ENCODE measurements around the gene CRTC3. TPM values are rescaled to one million over a fixed set of nuclear protein-coding genes. Genes with fewer than 3 reads are reported as not detected.

The CRTC3 gene
- 10 to 100 TPM in 1 of 2 donors, 1 to 10 TPM in 1; 9.2 to 16.8 TPM for total RNA-seq
- 1 to 10 TPM; 5.1 to 6.0 TPM for polyA plus RNA-seq

GRCh38 chr15:90529371-90530249, at the start of gene CRTC3:
Gene CRTC3, plus strand, starts transcription at chr15:90529923. Its CDS starts 149 bp downstream, at chr15:90530072.
- WGBS: 2% methylated on average over 104 of the region's 104 CpGs
- Histone ChIP-seq H3K9me3 (ENCODE audit: control insufficient read depth in 4 of 4, low read length in 3 of 4) (no peaks in the 10 kb centered on the region), H3K36me3 (ENCODE audit: control insufficient read depth in 4 of 4, insufficient read depth in 3 of 4, low read depth in 1 of 4, low read length in 3 of 4) (no peaks in the 10 kb centered on the region), H3K27me3 (ENCODE audit: control insufficient read depth in 4 of 4, insufficient read depth in 4 of 4, low read length in 3 of 4) (no peaks in the 10 kb centered on the region), H3K27ac (ENCODE audit: low read depth in 1 of 2, low read length in 2 of 2) (peak within 1 kb of the TSS; percentile 82 to 84), H3K9ac (ENCODE audit: low read depth in 1 of 2, low read length in 2 of 2) (peak within 1 kb of the TSS; percentile 49 to 72), H3K4me1 (ENCODE audit: control insufficient read depth in 4 of 4, insufficient read depth in 4 of 4, low read length in 3 of 4) (peaks cover 0 to 18% (median 12%) of the 10 kb centered on the region in 4 donors), H3K4me3 (ENCODE audit: low read depth in 1 of 3, low read length in 3 of 3) (peak within 1 kb of the TSS; percentile 66 to 99 (median 89))
- TF ChIP-seq FOXA2 (IDR thresholded peaks at IDR 0.05) (no peak), FOXA1 (IDR thresholded peaks at IDR 0.05) (no peak), GABPA (IDR thresholded peaks at IDR 0.05 in 1 of 2, conservative IDR thresholded peaks at IDR 0.05 in 1 of 2) (no peak), SP1 (IDR thresholded peaks at IDR 0.05) (no peak), ATF3 (IDR thresholded peaks at IDR 0.05) (no peak), TAF1 (conservative IDR thresholded peaks at IDR 0.05) (no peak), RAD21 (IDR thresholded peaks at IDR 0.05) (no peak), EGR1 (IDR thresholded peaks at IDR 0.05; ENCODE audit: low read depth in 2 of 2) (no peak), NR2F2 (IDR thresholded peaks at IDR 0.05) (no peak), REST (IDR thresholded peaks at IDR 0.05) (no peak), RXRA (IDR thresholded peaks at IDR 0.05) (no peak), HNF4A (conservative IDR thresholded peaks at IDR 0.05) (no peak), CTCF (IDR thresholded peaks at IDR 0.05; ENCODE audit: low read depth, low read length, missing input control) (no peak)
- peak; percentile 63 for DNase-seq (ENCODE audit: low spot score)

GRCh38 chr15:90481023-90481422, 48.7 kb upstream of the CRTC3 start:
- WGBS: 80% methylated on average over 3 of the region's 3 CpGs
- H3K9ac ChIP-seq (ENCODE audit: low read depth in 1 of 2, low read length in 2 of 2): no peak overlapping the region
- H3K27ac ChIP-seq (ENCODE audit: low read depth in 1 of 2, low read length in 2 of 2): no peak overlapping the region
- peaks cover 0 to 9% (median under 1%) of the 10 kb centered on the region in 4 donors for H3K4me1 ChIP-seq (ENCODE audit: control insufficient read depth in 4 of 4, insufficient read depth in 4 of 4, low read length in 3 of 4)
- H3K27me3 ChIP-seq (ENCODE audit: control insufficient read depth in 4 of 4, insufficient read depth in 4 of 4, low read length in 3 of 4): no peaks in the 10 kb centered on the region
- no peaks in the 10 kb centered on the region for H3K9me3 ChIP-seq (ENCODE audit: control insufficient read depth in 4 of 4, low read length in 3 of 4)
- H3K36me3 ChIP-seq (ENCODE audit: control insufficient read depth in 4 of 4, insufficient read depth in 3 of 4, low read depth in 1 of 4, low read length in 3 of 4): peaks cover 3 to 16% (median 9%) of the 10 kb centered on the region in 4 donors
- no peak overlapping the region for H3K4me3 ChIP-seq (ENCODE audit: low read depth in 1 of 3, low read length in 3 of 3)
- DNase-seq (ENCODE audit: low spot score): no peak
- TF ChIP-seq GABPA (IDR thresholded peaks at IDR 0.05 in 1 of 2, conservative IDR thresholded peaks at IDR 0.05 in 1 of 2): no peak
- no peak for TF ChIP-seq MAX (IDR thresholded peaks at IDR 0.05)
- no peak for TF ChIP-seq ZBTB33 (IDR thresholded peaks at IDR 0.05)
- TF ChIP-seq RAD21 (IDR thresholded peaks at IDR 0.05): no peak
- no peak for TF ChIP-seq JUND (IDR thresholded peaks at IDR 0.05)
- no peak for TF ChIP-seq REST (IDR thresholded peaks at IDR 0.05)
- TF ChIP-seq SP1 (IDR thresholded peaks at IDR 0.05): no peak
- TF ChIP-seq TAF1 (conservative IDR thresholded peaks at IDR 0.05): no peak
- TF ChIP-seq ATF3 (IDR thresholded peaks at IDR 0.05): no peak
- no peak for TF ChIP-seq NR2F2 (IDR thresholded peaks at IDR 0.05)
